ENCODE data around the gene TOP3A. TPM values are rescaled to one million over a fixed set of nuclear protein-coding genes. Genes with fewer than 3 reads are reported as not detected.

The TOP3A gene
- total and polyA plus RNA-seq, 2 of the 4 experiments (the other 2 are of a cell fraction): 13.4 to 21.3 TPM

GRCh38 chr17:18326572-18326971, 11.8 kb upstream of the TOP3A start:
- BruUV-seq (replicated peaks): no TSS peak
- Histone ChIP-seq H4K8ac (ENCODE audit: low read depth in 2 of 2, low read length in 2 of 2) (no peak overlapping the region), H3K9ac (ENCODE audit: low read depth, low read length) (no peak overlapping the region), H3K4ac (ENCODE audit: low read depth, low read length) (no peak overlapping the region), H3K23ac (ENCODE audit: low read depth, low read length) (no peak overlapping the region), H4K5ac (ENCODE audit: low read depth, low read length) (no peak overlapping the region), H3K4me2 (ENCODE audit: low read depth, low read length) (no peak overlapping the region), H2BK20ac (ENCODE audit: low read depth, low read length) (no peak overlapping the region), H3K4me1 (ENCODE audit: control insufficient read depth, insufficient read depth, low read length) (no peaks in the 10 kb centered on the region), H3K27me3 (ENCODE audit: control insufficient read depth, insufficient read depth, low read length) (no peaks in the 10 kb centered on the region), H2AFZ (replicated peaks; ENCODE audit: low read length, poor library complexity) (no peak overlapping the region), H3K14ac (replicated peaks; ENCODE audit: low read depth, low read length) (no peak overlapping the region), H2BK5ac (ENCODE audit: low read depth, low read length, poor library complexity, severe bottlenecking) (no peak overlapping the region), H2BK15ac (ENCODE audit: low read depth, low read length) (no peak overlapping the region), H3K79me1 (ENCODE audit: low read depth in 1 of 2, low read length in 2 of 2) (peaks cover 14 to 27% of the 10 kb centered on the region in 2 experiments), H3K9me1 (ENCODE audit: insufficient read depth, low read length) (no peaks in the 10 kb centered on the region; the same call in 1 of the 2 replicates), H4K20me1 (ENCODE audit: insufficient read depth, low read length) (peaks cover 18% of the 10 kb centered on the region), H3K27ac (ENCODE audit: insufficient read depth, low read length) (no peak overlapping the region), H4K91ac (ENCODE audit: insufficient read depth, low read depth, low read length) (no peak overlapping the region), H3K36me3 (ENCODE audit: control insufficient read depth, insufficient read depth, low read length) (peaks cover 41% of the 10 kb centered on the region), H3K56ac (ENCODE audit: extremely low read depth, insufficient read depth, low read length) (no peak overlapping the region), H2AK9ac (replicated peaks; ENCODE audit: low read depth, low read length, poor library complexity) (no peak overlapping the region), H3K9me3 (ENCODE audit: control insufficient read depth, insufficient read depth, low read length) (no peaks in the 10 kb centered on the region), H3K4me3 (ENCODE audit: insufficient read depth, low read depth, low read length) (no peak overlapping the region), H2BK120ac (ENCODE audit: low read depth, low read length) (no peak overlapping the region), H3K18ac (ENCODE audit: low read depth, low read length) (no peak overlapping the region), H2AK5ac (ENCODE audit: low read depth, low read length) (no peak overlapping the region)
- ChIA-PET CTCF (no interaction called here), POLR2A (ENCODE audit: unreplicated experiment) (no interaction called here)
- dilution Hi-C loops (cut with HindIII; ENCODE audit: low sequenced_read_pairs, unreplicated experiment) (no loop called here), intact Hi-C loops (cut with micrococcal nuclease) (no loop called here), in situ Hi-C loops (cut with MboI; ENCODE audit: low sequenced_read_pairs) (no loop called here)
- ATAC-seq (ENCODE audit: low read depth): no peak
- TF ChIP-seq NFE2L2 (IDR thresholded peaks at IDR 0.05; ENCODE audit: low read depth, low read length) (no peak), FOS (IDR thresholded peaks at IDR 0.05; ENCODE audit: low read depth, low read length) (no peak), BHLHE40 (IDR thresholded peaks at IDR 0.05; ENCODE audit: low read depth, low read length) (no peak)
- 100% methylated on average over 4 of the region's 6 CpGs; no CpG with 5 or more reads in 1 of the 2 experiments for WGBS, 2 experiments (ENCODE audit: extremely low coverage in 2 of 2, insufficient read length in 1 of 2)
- no peak for DNase-seq

All from IMR-90 (cell line).